Panc1 (cell line): ENCODE data around the gene HOXC9. TPM values are rescaled to one million over a fixed set of nuclear protein-coding genes. Genes with fewer than 3 reads are reported as not detected.

Source experiments
- ATAC-seq: fragments of 200-7000 bp; cut with Tn5 transposase; 2 replicates; pipeline ENCODE4 v1.9.1; 2020; ENCODE audit warnings: mild to moderate bottlenecking, moderate library complexity
- BruUV-seq: library from RNA; stranded (reverse); fragments of 400-500 nt; replicated peaks from 2 replicates; lab custom pipeline; 2021; lab: Mats Ljungman, UMichigan
- CTCF ChIA-PET: fragments of 300-600 bp; sonication (Branson Sonifier 250); formaldehyde crosslinking; loops from one replicate; lab custom pipeline; 2022; ENCODE audit warnings: antibody characterized with exemption; lab: Charles Lee
- POLR2A ChIA-PET: fragments of 300-600 bp; sonication (Branson Sonifier 250); formaldehyde crosslinking; loops from one replicate; lab custom pipeline; 2022; ENCODE audit warnings: antibody characterized with exemption; lab: Charles Lee
- DNase-seq: peaks from one replicate; pipeline ENCODE4 v3.0.0-alpha.2; 2010; ENCODE audit warnings: low read depth, low spot score
- H3K27ac ChIP-seq: 2 replicates; pipeline ENCODE4 v1.5.1; 2011; ENCODE audit warnings: mild to moderate bottlenecking, low read length, inconsistent platforms
- H3K27me3 ChIP-seq: fragments of 200-500 bp; sonication (Bioruptor generic); 2 replicates; pipeline ENCODE4 v1.6.0; 2014; ENCODE audit warnings: low read length, inconsistent platforms; ENCODE audit not compliant: control insufficient read depth, insufficient read depth
- H3K36me3 ChIP-seq: fragments of 200-500 bp; sonication (Bioruptor generic); 2 replicates; pipeline ENCODE4 v1.5.1; 2014; ENCODE audit warnings: inconsistent platforms, mild to moderate bottlenecking, low read length, moderate library complexity; ENCODE audit not compliant: control insufficient read depth, insufficient read depth
- H3K4me1 ChIP-seq: 2 replicates; pipeline ENCODE4 v1.5.1; 2011; ENCODE audit warnings: inconsistent platforms, mild to moderate bottlenecking, low read length, moderate library complexity; ENCODE audit not compliant: control insufficient read depth, insufficient read depth
- H3K4me3 ChIP-seq, 2 experiments: 2 replicates each; pipeline ENCODE4 v1.5.1; 2011 to 2012; ENCODE audit warnings: low read depth in 2 of 2, low read length in 2 of 2, mild to moderate bottlenecking in 2 of 2, inconsistent platforms in 1 of 2, moderate library complexity in 1 of 2
- H3K9me3 ChIP-seq: fragments of 200-500 bp; sonication (Bioruptor generic); 2 replicates; pipeline ENCODE4 v1.5.1; 2014; ENCODE audit warnings: low read depth, mild to moderate bottlenecking, inconsistent platforms, low read length, moderate library complexity; ENCODE audit not compliant: control insufficient read depth, insufficient read depth
- CTCF ChIP-seq: fragments of 450-650 bp; IDR thresholded peaks from 2 replicates; pipeline ENCODE4 v1.5.1; 2017; ENCODE audit warnings: mild to moderate bottlenecking
- POLR2AphosphoS5 ChIP-seq: IDR thresholded peaks from 2 replicates; pipeline ENCODE4 v1.6.1; 2012; ENCODE audit warnings: mild to moderate bottlenecking, low read depth, low read length, moderate library complexity
- REST ChIP-seq, 2 experiments: IDR thresholded peaks; 2 replicates each; pipeline ENCODE4 v1.6.1; 2011 to 2012; ENCODE audit warnings: low read depth in 2 of 2, control low read depth in 1 of 2, low read length in 1 of 2, mild to moderate bottlenecking in 1 of 2, moderate library complexity in 1 of 2; ENCODE audit not compliant: insufficient read depth in 1 of 2
- SIN3A ChIP-seq: IDR thresholded peaks from 2 replicates; pipeline ENCODE4 v1.6.1; 2012; ENCODE audit warnings: low read depth, mild to moderate bottlenecking, low read length, moderate library complexity, borderline replicate concordance; ENCODE audit not compliant: insufficient read depth
- TCF7L2 ChIP-seq: IDR thresholded peaks from 2 replicates; pipeline ENCODE4 v1.6.1; 2011; ENCODE audit warnings: mild to moderate bottlenecking, low read depth, low read length, inconsistent platforms
- in situ Hi-C: cut with HindIII; loops from 2 replicates; pipeline ENCODE4 v1.10.0; 2016; ENCODE audit warnings: low sequenced_read_pairs, low pct_unique_long_range_greater_than_20kb
- intact Hi-C: fragments of 100-400 bp; cut with micrococcal nuclease; formaldehyde crosslinking; loops from one replicate; pipeline ENCODE4 v1.10.0; 2022; ENCODE audit not compliant: unreplicated experiment
- total RNA-seq: library from RNA; stranded (reverse); gene quantifications from one replicate; pipeline ENCODE4 v1.2.1, GENCODE V29; 2021; ENCODE audit not compliant: unreplicated experiment

HOXC9 gene
- total RNA-seq, 1 experiment from 2014 or later: 37.2 TPM

- CTCF ChIA-PET: interaction anchor here (0.6 to 1.7 kb wide), 2 partner anchors 11 to 14 kb away, joined by 6 to 9 read pairs; partner anchors contain the start of gene HOXC10
Measured at GRCh38 chr12:53998900-53999236, 1.1 kb upstream of the HOXC9 start.

GRCh38 chr12:53999559-54000115, 324 bp upstream of the HOXC9 start:
- H3K4me1 ChIP-seq: peaks cover 21% of the 10 kb centered on the region
- BruUV-seq: no TSS peak
- POLR2A ChIA-PET: interaction anchor here (0.5 to 1.6 kb wide), 4 partner anchors 9 to 266 kb away, joined by 4 to 7 read pairs (median 4); partner anchors contain the start of gene HOXC10
- in situ Hi-C loops: no loop called here
- H3K36me3 ChIP-seq: peaks cover 3% of the 10 kb centered on the region
- intact Hi-C loops: loop anchor here (10.0 kb wide), 1 partner anchor 615 kb away; the partner anchor contains the start of gene SP1
- no peaks in the 10 kb centered on the region for H3K9me3 ChIP-seq
- ATAC-seq (no peak), DNase-seq (no peak)
- CTCF ChIA-PET: interaction anchor here (0.5 to 1.2 kb wide), 5 partner anchors 12 to 294 kb away, joined by 3 to 14 read pairs (median 3); partner anchors contain the start of gene HOXC10
- H3K4me3 ChIP-seq: peak overlapping the region; percentile 66 to 67
- peak overlapping the region; percentile 99 for H3K27ac ChIP-seq
- no peaks in the 10 kb centered on the region for H3K27me3 ChIP-seq
- TF ChIP-seq POLR2AphosphoS5: 0 out of 2 replicates have a peak, but pooled peaks have one; percentile 63
- TF ChIP-seq REST (IDR thresholded peaks at IDR 0.05; ENCODE audit: insufficient read depth in 1 of 2, low read depth in 2 of 2, low read length in 1 of 2): no peak
- no peak for TF ChIP-seq SIN3A
- TF ChIP-seq TCF7L2: 0 out of 2 replicates have a peak, but pooled peaks have one; percentile 24

More at GRCh38 chr12:53998900-53999236, 1.1 kb upstream of the HOXC9 start:
- intact Hi-C loops: loop anchor here (10.0 kb wide), 1 partner anchor 614 kb away; the partner anchor contains the start of gene SP1
- H3K9me3 ChIP-seq: no peaks in the 10 kb centered on the region
- TF ChIP-seq REST (IDR thresholded peaks at IDR 0.05; ENCODE audit: insufficient read depth in 1 of 2, low read depth in 2 of 2, low read length in 1 of 2): no peak
- peak; percentile 63; the same call in 1 of the 2 replicates for TF ChIP-seq TCF7L2
- no peak for TF ChIP-seq CTCF
- TF ChIP-seq POLR2AphosphoS5: no peak
- no peak for TF ChIP-seq SIN3A
- no peaks in the 10 kb centered on the region for H3K27me3 ChIP-seq
- no peak for ATAC-seq
- H3K36me3 ChIP-seq: peaks cover 3% of the 10 kb centered on the region
- no peak for DNase-seq
- BruUV-seq: no TSS peak
- in situ Hi-C loops: no loop called here
- peak overlapping the region; percentile 99 for H3K27ac ChIP-seq
- H3K4me3 ChIP-seq: peak overlapping the region; percentile 66 to 67
- H3K4me1 ChIP-seq: peaks cover 14% of the 10 kb centered on the region
- POLR2A ChIA-PET: interaction anchor here (0.7 to 1.2 kb wide), 2 partner anchors 11 to 13 kb away, joined by 3 to 9 read pairs; no protein-coding TSS in a partner anchor
